Endothelial cell of umbilical vein (primary cell): ENCODE data around the gene SIPA1L3. TPM values are rescaled to one million over a fixed set of nuclear protein-coding genes. Genes with fewer than 3 reads are reported as not detected.

Source experiments
- BruUV-seq: library from RNA; stranded (reverse); fragments of 400-500 nt; replicated peaks from 2 replicates; lab custom pipeline; 2021; lab: Mats Ljungman, UMichigan
- CTCF ChIA-PET: fragments of 300-600, 350-600 bp; sonication (Branson Sonifier 250); formaldehyde crosslinking; loops from one replicate; lab custom pipeline; 2021; ENCODE audit warnings: antibody characterized with exemption, inconsistent platforms; lab: Charles Lee
- POLR2A ChIA-PET: fragments of 300-600, 350-600 bp; sonication (Branson Sonifier 250); formaldehyde crosslinking; loops from one replicate; lab custom pipeline; 2021; ENCODE audit warnings: antibody characterized with exemption, inconsistent platforms; lab: Charles Lee
- DNase-seq: peaks from one replicate; pipeline ENCODE4 v3.0.0-alpha.2; 2011; ENCODE audit warnings: low read depth, low spot score
- FAIRE-seq: peaks from 2 replicates; lab custom pipeline; 2011; peaks lifted over from hg19 to GRCh38; lab: Jason Lieb, UNC
- H2AFZ ChIP-seq: 2 replicates; pipeline ENCODE4 v1.6.0; 2012; ENCODE audit warnings: low read depth, low read length, control low read depth, inconsistent platforms
- H3K27ac ChIP-seq: 2 replicates; pipeline ENCODE4 v1.5.1; 2011; ENCODE audit warnings: low read depth, mild to moderate bottlenecking, control low read depth, low read length, moderate library complexity; ENCODE audit not compliant: insufficient read depth
- H3K27me3 ChIP-seq, 2 experiments: 2 replicates each; pipeline versions ENCODE4 v1.6.0 to v1.6.1; 2011; ENCODE audit warnings: low read length in 2 of 2, mixed read lengths in 1 of 2; ENCODE audit not compliant: control insufficient read depth in 2 of 2, insufficient read depth in 2 of 2
- H3K36me3 ChIP-seq, 2 experiments: 2 replicates in 1 of 2; 3 replicates in 1 of 2; pipeline ENCODE4 v1.5.1; 2011; ENCODE audit warnings: low read length in 2 of 2, mild to moderate bottlenecking in 1 of 2, moderate library complexity in 1 of 2; ENCODE audit not compliant: control insufficient read depth in 2 of 2, insufficient read depth in 2 of 2; ENCODE audit errors: extremely low read depth in 1 of 2
- H3K4me1 ChIP-seq: 3 replicates; pipeline ENCODE4 v1.5.1; 2011; ENCODE audit warnings: mild to moderate bottlenecking, low read length; ENCODE audit not compliant: control insufficient read depth, insufficient read depth; ENCODE audit errors: extremely low read depth
- H3K4me2 ChIP-seq: 2 replicates; pipeline ENCODE4 v1.6.1; 2011; ENCODE audit warnings: low read length, control low read depth, mixed read lengths; ENCODE audit not compliant: insufficient read depth
- H3K4me3 ChIP-seq, 3 experiments: fragments of 200-600 bp in 1 of 3; sonication (generic), shearing (Covaris generic) in 1 of 3; replicated peaks in 1 of 3; 2 replicates each; pipeline ENCODE4 v1.5.1; 2011 to 2016; ENCODE audit warnings: control low read depth in 3 of 3, low read length in 3 of 3, mild to moderate bottlenecking in 2 of 3, inconsistent platforms in 1 of 3, low read depth in 1 of 3, moderate library complexity in 1 of 3; ENCODE audit not compliant: insufficient read depth in 1 of 3
- H3K79me2 ChIP-seq: 2 replicates; pipeline ENCODE4 v1.6.0; 2012; ENCODE audit warnings: low read length, inconsistent platforms; ENCODE audit not compliant: control insufficient read depth, insufficient read depth
- H3K9ac ChIP-seq: replicated peaks from 2 replicates; pipeline ENCODE3; 2011; ENCODE audit warnings: low read length, control low read depth; ENCODE audit not compliant: insufficient read depth; ENCODE audit errors: extremely low read depth
- H3K9me1 ChIP-seq: replicated peaks from 3 replicates; pipeline ENCODE4 v1.6.0; 2011; ENCODE audit warnings: mild to moderate bottlenecking, low read length; ENCODE audit not compliant: control insufficient read depth, insufficient read depth; ENCODE audit errors: extremely low read depth
- H3K9me3 ChIP-seq: replicated peaks from 2 replicates; pipeline ENCODE4 v1.5.1; 2012; ENCODE audit warnings: low read length, inconsistent platforms; ENCODE audit not compliant: control insufficient read depth, insufficient read depth
- H4K20me1 ChIP-seq: replicated peaks from 2 replicates; pipeline ENCODE3; 2011; ENCODE audit warnings: mild to moderate bottlenecking, low read length; ENCODE audit not compliant: control insufficient read depth, insufficient read depth; ENCODE audit errors: extremely low read depth
- CTCF ChIP-seq, 2 donors: IDR thresholded peaks; 1 replicate in 1 of 2; 2 replicates in 1 of 2; pipeline ENCODE4 v1.5.1; 2011; ENCODE audit warnings: low read length in 2 of 2, mild to moderate bottlenecking in 2 of 2, moderate library complexity in 2 of 2, control low read depth in 1 of 2, inconsistent platforms in 1 of 2, low read depth in 1 of 2; ENCODE audit not compliant: insufficient read depth in 1 of 2; ENCODE audit errors: extremely low read depth in 1 of 2
- EZH2 ChIP-seq: IDR thresholded peaks from 2 replicates; pipeline ENCODE4 v1.6.1; 2012; ENCODE audit warnings: borderline replicate concordance, low read depth, mild to moderate bottlenecking, moderate library complexity, low read length, inconsistent platforms; ENCODE audit not compliant: severe bottlenecking
- FOS ChIP-seq: IDR thresholded peaks from 2 replicates; pipeline ENCODE4 v1.6.1; 2011; ENCODE audit warnings: mild to moderate bottlenecking, low read length, moderate library complexity, borderline replicate concordance; ENCODE audit not compliant: insufficient read depth
- GATA2 ChIP-seq: IDR thresholded peaks from 2 replicates; pipeline ENCODE4 v1.7.0; 2011; ENCODE audit warnings: low read depth, mild to moderate bottlenecking, moderate library complexity, mixed read lengths, low read length; ENCODE audit not compliant: insufficient read length, insufficient read depth
- JUN ChIP-seq: IDR thresholded peaks from 2 replicates; pipeline ENCODE4 v1.6.1; 2011; ENCODE audit warnings: borderline replicate concordance, low read depth; ENCODE audit not compliant: insufficient read length, insufficient read depth
- MAX ChIP-seq: IDR thresholded peaks from 2 replicates; pipeline ENCODE4 v1.6.1; 2011; ENCODE audit not compliant: insufficient read depth, insufficient read length
- MYC ChIP-seq: IDR thresholded peaks from one replicate; pipeline ENCODE4 v1.6.1; 2011; ENCODE audit warnings: mild to moderate bottlenecking, low read depth, low read length
- POLR2A ChIP-seq: IDR thresholded peaks from 2 replicates; pipeline ENCODE4 v1.6.1; 2012; ENCODE audit warnings: low read depth, mild to moderate bottlenecking, control low read depth, low read length
- POLR2AphosphoS5 ChIP-seq: IDR thresholded peaks from 2 replicates; pipeline ENCODE4 v1.6.1; 2012; ENCODE audit warnings: low read depth, mild to moderate bottlenecking, control low read depth, low read length, moderate library complexity; ENCODE audit not compliant: insufficient read depth
- dilution Hi-C: fragments of 300-500 bp; cut with MboI; formaldehyde crosslinking; loops from one replicate; pipeline ENCODE4 v1.15.0; 2019; ENCODE audit warnings: low sequenced_read_pairs; ENCODE audit not compliant: extremely low pct_ligation_motif_present
- intact Hi-C: fragments of 100-400 bp; cut with micrococcal nuclease; formaldehyde crosslinking; loops from one replicate; pipeline ENCODE4 v1.10.0; 2022
- polyA plus RNA-seq, 4 experiments: library from polyadenylated mRNA; depleted of rRNA in 3 of 4; stranded (reverse) in 3 of 4; unstranded in 1 of 4; fragments of >200 nt; gene quantifications; 2 replicates each; pipeline versions ENCODE4 v1.2.1 to v1.2.3, GENCODE V29; 2011 to 2012; ENCODE audit warnings: missing spikeins in 1 of 4
- total RNA-seq: library from RNA; stranded (reverse); gene quantifications from 2 replicates; pipeline ENCODE4 v1.2.3, GENCODE V29; 2021

SIPA1L3 gene
- total and polyA plus RNA-seq, 2 donors (not counting 3 experiments of a cell fraction or from before 2014, with no cell fraction given) = 14.2 to 47.2 TPM

DNA sequence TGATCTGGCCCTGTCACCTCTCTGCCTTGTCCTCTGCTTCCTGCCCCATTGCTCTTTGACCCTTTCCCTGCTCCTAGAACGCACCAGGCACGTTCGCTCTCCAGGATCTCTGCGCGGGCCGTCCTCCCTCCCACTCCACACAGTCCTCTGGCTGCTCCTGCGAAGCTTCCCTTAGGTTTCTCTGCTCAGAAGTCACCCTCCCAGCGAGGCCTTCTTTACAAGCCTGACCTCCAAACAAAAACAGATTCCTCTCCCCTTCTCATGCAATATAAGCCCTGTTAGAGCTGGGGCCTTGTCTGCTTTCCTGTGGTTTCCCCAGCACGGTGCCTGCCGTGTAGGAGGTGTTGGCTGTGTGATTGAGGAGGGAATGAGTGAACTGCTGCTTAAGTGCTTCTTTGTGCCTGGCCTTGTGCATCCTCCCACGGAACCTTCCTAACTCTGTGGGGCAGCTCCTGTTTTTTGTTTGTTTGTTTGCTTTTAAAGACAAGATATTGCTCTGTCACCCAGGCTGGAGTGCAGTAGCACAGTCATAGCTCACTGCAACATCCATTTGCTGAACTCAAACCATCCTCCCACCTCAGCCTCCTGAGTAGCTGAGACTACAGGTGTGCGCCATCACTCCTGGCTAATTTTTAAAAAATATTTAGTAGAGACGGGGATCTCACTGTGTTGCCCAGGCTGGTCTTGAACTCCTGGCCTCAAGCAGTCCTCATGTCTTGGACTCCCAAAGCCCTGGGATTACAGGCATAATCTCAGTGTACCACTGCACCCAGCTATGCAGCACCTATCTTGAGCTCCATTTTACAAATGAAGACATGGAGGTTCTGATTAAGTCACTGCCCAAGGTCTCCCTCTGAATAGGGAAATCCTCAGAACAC lies 82.0 kb downstream of the SIPA1L3 start:
- Histone ChIP-seq H3K27ac (no peak overlapping the region), H3K9ac (no peak overlapping the region), H3K4me3 (no peak overlapping the region), H3K79me2 (peaks cover 34% of the 10 kb centered on the region), H2AFZ (no peak overlapping the region), H3K9me3 (no peaks in the 10 kb centered on the region), H3K4me1 (no peaks in the 10 kb centered on the region), H4K20me1 (no peaks in the 10 kb centered on the region), H3K27me3 (no peaks in the 10 kb centered on the region), H3K36me3 (no peaks in the 10 kb centered on the region), H3K9me1 (no peaks in the 10 kb centered on the region), H3K4me2 (no peak overlapping the region)
- TF ChIP-seq FOS (no peak), GATA2 (no peak), MYC (no peak), JUN (no peak), CTCF (IDR thresholded peaks at IDR 0.05; ENCODE audit: extremely low read depth in 1 of 2, insufficient read depth in 1 of 2, low read depth in 1 of 2, low read length in 2 of 2) (no peak), EZH2 (no peak), MAX (no peak), POLR2AphosphoS5 (no peak), POLR2A (no peak)
- FAIRE-seq (no peak), DNase-seq (no peak)
- intact Hi-C loops = no loop called here
- POLR2A ChIA-PET = no interaction called here
- BruUV-seq = no TSS peak
- dilution Hi-C loops = no loop called here
- CTCF ChIA-PET = interaction anchor here (1.5 to 1.7 kb wide), 2 partner anchors 20 to 87 kb away, joined by 4 to 7 read pairs; no protein-coding TSS in a partner anchor
